Measurements from ENCODE around the gene ADORA2A. TPM values are rescaled to one million over a fixed set of nuclear protein-coding genes. Genes with fewer than 3 reads are reported as not detected.

ADORA2A gene
- total RNA-seq: 14.1 and 17.9 TPM in 2 replicates

GRCh38 chr22:24427500-24428164 lies at the start of gene ADORA2A:
TSS of gene ADORA2A (plus strand) at chr22:24427599. CDS start at chr22:24433405, 5,806 bp downstream.
- intact Hi-C loops (cut with micrococcal nuclease): no loop called here

GRCh38 chr22:24379536-24379935 lies 47.9 kb upstream of the ADORA2A start:
- intact Hi-C loops (cut with micrococcal nuclease): no loop called here

GRCh38 chr22:24380220-24380904 lies 47.0 kb upstream of the ADORA2A start:
- intact Hi-C loops (cut with micrococcal nuclease): no loop called here

GRCh38 chr22:24380905-24381230 lies 46.5 kb upstream of the ADORA2A start:
- intact Hi-C loops (cut with micrococcal nuclease): no loop called here

GRCh38 chr22:24383061-24383460 lies 44.3 kb upstream of the ADORA2A start:
- intact Hi-C loops (cut with micrococcal nuclease): no loop called here

GRCh38 chr22:24384131-24384530 lies 43.3 kb upstream of the ADORA2A start:
- intact Hi-C loops (cut with micrococcal nuclease): no loop called here

GRCh38 chr22:24386937-24387471 lies 40.4 kb upstream of the ADORA2A start:
- intact Hi-C loops (cut with micrococcal nuclease): no loop called here

GRCh38 chr22:24389680-24390079 lies 37.7 kb upstream of the ADORA2A start:
- intact Hi-C loops (cut with micrococcal nuclease): no loop called here

- intact Hi-C loops (cut with micrococcal nuclease): no loop called here
Observed at GRCh38 chr22:24390156-24390555, 37.2 kb upstream of the ADORA2A start.

GRCh38 chr22:24390576-24390975 lies 36.8 kb upstream of the ADORA2A start:
- intact Hi-C loops (cut with micrococcal nuclease): no loop called here

GRCh38 chr22:24391836-24392217 lies 35.6 kb upstream of the ADORA2A start:
- intact Hi-C loops (cut with micrococcal nuclease): no loop called here

- intact Hi-C loops (cut with micrococcal nuclease): no loop called here
Observed at GRCh38 chr22:24392218-24392931, 35.0 kb upstream of the ADORA2A start.

GRCh38 chr22:24393012-24393559 lies 34.3 kb upstream of the ADORA2A start:
- intact Hi-C loops (cut with micrococcal nuclease): no loop called here

- intact Hi-C loops (cut with micrococcal nuclease): no loop called here
Observed at GRCh38 chr22:24393848-24394247, 33.6 kb upstream of the ADORA2A start.

GRCh38 chr22:24394254-24394653 lies 33.1 kb upstream of the ADORA2A start:
- intact Hi-C loops (cut with micrococcal nuclease): no loop called here

- intact Hi-C loops (cut with micrococcal nuclease): no loop called here
Observed at GRCh38 chr22:24398409-24398808, 29.0 kb upstream of the ADORA2A start.

GRCh38 chr22:24400034-24400725 lies 27.2 kb upstream of the ADORA2A start:
- intact Hi-C loops (cut with micrococcal nuclease): no loop called here

GRCh38 chr22:24400726-24401596 lies 26.4 kb upstream of the ADORA2A start:
- intact Hi-C loops (cut with micrococcal nuclease): no loop called here

GRCh38 chr22:24401931-24402367 lies 25.4 kb upstream of the ADORA2A start:
- intact Hi-C loops (cut with micrococcal nuclease): no loop called here

- intact Hi-C loops (cut with micrococcal nuclease): no loop called here
Observed at GRCh38 chr22:24402460-24403192, 24.8 kb upstream of the ADORA2A start.

All from T-helper 2 cell treated with Interferon-gamma antibody and Interleukin-4, amounts not matched to agents 100 ng/mL and 5 ng/mL, for 36 hours (primary cell).